NCI-H345 treated with DMSO at 0.1 percent for 48 hours (cell line): ENCODE data around the gene RTTN.

Experiments
- DNase-seq: peaks from one replicate; lab custom pipeline; 2025; ENCODE audit not compliant: unreplicated experiment; lab: John Stamatoyannopoulos, UW

The RTTN gene

DNA sequence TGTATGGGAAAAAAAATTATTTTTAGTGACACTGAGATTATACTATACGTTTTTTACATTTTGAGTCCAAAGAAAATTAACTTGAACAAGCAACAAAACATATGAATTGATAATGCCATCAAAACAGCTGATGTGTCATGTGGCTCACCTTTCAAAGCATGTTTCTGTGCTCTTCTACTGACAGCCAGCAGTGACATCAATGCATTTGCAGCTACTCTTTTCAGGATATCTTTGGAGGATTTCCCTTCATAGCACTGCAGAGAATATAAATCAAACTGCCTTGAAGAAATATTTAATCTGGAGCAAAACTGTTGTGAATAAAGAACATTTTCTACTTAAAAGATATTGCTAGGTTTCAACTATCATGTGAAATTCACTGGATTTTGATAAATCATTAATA is 174.8 kb downstream of the RTTN start:
- no peak for DNase-seq

DNA sequence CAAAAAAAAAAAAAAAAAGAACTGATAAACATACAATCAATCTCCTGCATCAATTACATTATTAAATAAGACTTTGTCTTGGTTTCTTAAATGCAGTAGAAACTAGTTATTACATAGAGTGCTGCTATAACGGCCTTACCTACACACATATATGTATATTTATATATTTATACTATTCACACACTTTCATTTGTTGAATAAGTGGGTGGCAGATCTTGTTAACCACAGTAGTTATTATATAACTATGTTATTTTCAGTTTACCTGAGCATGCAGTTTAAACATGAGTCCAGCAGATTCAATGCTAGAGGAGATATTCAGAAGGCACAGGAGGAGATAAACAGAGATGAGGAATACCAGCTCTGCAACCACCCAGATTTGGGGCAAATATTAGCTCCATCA is 176.3 kb downstream of the RTTN start:
- no peak for DNase-seq

DNA sequence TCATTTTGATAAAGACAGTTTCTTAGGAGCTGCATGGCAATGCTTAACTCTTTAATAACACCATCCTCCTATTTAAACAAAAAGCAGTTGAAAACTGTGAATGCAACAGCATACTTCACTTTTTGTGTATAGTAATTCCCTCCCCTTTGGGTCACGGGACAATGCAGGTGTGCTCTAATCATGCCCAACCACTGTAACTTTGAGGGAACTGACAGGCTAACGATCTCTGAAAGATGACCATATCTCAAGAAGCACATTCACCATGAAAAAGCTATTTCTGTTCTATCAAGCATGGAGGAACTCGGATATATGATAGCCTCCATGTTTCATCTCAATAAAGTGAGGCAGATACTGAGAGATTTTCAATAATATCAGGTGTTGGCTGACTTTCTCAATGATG is 176.8 kb downstream of the RTTN start:
- no peak for DNase-seq

DNA sequence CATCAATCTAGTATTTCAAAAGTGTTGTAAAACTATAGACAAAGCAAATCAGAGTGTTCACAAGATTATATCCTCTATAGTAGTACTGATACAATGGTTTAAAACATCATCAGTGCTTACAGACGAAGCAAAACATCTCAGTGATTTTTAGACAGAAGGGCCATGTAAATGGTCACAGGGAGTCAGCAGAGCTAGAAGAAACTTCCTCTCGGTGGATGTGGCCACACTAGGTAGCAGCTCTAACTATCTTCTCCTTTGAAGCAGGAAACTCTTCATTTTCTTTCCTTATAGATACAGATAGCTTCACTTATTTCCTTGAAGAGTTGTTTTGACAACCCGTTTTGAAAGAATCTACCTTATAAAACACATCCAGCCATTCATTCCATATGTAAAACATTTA is 177.4 kb downstream of the RTTN start:
- DNase-seq = no peak

DNA sequence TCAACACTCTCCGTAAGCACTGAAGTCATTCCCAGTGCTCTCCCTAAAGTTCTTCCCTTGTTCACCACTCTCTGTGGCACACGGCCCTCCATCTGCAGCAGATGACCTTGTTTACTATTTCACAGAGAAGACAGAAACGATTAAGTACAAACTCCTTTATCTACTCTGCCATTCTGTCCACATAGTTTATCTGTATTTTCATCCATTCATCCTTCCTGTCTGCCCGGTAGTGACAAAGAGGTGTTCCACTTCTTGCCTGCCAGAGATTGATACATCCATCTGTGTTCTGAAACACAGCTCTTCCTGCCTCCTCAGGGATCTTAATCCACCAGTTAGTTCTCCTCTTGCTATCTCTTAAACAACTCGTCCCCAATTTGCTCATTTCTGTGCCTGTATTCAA is 179.9 kb downstream of the RTTN start:
- DNase-seq = no peak

DNA sequence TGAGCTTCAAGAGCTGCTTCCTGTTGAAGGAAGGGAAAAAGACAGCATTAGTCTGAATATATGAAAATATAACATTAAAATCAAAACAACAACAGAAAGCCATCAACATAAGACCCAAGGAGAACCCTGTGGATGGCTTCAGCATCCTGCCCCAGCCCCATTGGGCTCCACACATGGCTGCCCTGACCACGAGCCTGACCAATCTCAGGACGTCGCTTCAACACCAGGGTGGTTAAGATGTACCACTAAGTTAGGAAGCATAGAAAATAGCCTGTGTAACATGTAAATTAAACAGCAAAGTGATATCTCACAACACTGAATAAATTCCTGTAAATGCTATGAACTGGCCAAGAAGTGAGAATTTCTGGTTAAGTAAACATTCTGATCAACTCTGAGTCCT is 180.7 kb downstream of the RTTN start:
- DNase-seq = no peak

DNA sequence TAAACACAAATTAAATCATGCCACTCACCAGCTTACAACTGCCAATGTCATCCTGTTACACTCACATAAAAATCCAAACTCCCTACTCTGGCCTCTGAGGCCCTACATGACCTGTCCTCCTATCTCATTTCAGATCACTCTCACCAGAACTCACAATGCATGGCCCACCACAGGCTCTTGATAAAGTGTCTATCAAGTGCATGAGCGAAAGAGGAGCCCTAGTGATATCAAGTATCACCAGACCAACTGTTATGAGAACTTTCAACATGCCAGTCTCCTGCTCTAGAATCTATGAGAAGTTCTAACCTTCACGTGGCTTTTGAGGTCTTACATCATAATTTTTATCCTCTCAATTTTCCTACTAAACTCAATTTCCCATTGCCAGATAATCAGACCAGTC is 181.4 kb downstream of the RTTN start:
- no peak for DNase-seq

DNA sequence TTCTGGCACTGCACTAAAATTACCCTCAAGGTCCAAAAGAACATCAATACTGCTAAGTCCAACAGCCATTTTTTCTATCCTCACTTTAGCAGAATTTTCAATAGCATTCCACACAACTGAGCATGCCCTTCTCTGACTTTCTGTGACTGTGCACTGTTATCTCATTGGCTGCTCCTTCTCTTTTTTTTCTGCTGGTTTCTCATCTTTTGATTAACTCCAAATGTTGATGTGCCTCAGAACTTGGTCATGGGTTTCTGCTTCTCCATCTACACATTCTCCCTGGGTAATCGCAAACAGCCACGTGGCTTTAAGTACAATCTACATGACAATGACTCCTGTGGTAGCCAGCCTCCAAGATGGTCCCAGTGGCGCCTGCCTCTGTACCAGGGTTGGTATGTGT is 182.9 kb downstream of the RTTN start:
- DNase-seq = no peak

DNA sequence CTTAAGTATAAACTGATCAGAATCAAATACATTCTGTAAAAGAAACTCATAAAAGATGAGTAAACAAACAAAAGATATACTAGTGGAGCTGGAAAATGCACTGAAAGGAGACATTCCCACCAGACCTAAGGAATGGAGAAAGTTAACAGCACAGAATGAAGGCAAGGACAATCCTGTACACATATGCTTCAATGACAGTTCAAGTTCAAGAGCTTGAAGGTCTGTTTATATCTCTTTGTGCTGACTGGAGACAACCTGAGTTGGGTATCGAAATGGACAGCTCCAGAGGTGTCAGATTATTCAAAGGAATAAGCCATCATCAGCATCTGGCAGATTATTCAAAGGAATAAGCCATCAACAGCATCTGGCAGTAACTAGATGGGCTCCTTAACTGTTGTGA is 184.0 kb downstream of the RTTN start:
- DNase-seq = no peak

DNA sequence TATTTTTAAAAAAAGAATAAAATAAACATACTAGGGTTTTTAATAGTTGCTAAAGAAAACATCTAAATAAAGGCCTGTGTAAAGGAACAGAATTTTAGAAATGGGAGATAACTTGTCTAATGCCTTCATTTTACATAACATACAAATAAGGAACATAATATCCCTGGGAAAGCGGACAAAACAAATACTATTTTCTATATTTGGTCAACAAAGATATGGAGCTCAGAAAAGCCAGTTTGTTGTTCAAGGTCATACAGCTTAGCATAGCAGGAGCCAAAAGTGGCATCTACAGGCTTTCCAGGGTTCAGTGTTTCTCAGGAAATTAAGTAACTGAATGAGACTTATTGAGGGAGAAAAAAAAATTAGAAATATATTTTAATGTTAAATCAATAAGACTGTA is 184.4 kb downstream of the RTTN start:
- DNase-seq = no peak

DNA sequence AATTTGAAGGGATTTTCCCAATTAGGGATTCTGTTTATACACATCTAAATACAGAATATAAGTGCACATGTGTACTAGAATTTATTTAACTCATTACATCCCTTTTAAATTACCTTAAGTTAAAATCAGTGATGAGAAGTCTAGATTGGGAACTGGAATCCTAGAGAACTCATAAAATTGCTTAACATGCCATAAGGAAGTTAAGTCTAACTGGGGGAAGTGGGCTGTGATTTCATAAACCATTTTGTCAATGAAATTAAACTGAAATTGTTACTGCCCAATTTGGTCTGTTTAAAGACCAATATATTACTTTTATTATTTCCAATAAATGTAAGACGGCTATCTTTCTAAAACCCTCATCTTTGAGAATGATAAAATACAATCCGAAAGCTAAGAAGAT is 185.5 kb downstream of the RTTN start:
- DNase-seq = no peak

DNA sequence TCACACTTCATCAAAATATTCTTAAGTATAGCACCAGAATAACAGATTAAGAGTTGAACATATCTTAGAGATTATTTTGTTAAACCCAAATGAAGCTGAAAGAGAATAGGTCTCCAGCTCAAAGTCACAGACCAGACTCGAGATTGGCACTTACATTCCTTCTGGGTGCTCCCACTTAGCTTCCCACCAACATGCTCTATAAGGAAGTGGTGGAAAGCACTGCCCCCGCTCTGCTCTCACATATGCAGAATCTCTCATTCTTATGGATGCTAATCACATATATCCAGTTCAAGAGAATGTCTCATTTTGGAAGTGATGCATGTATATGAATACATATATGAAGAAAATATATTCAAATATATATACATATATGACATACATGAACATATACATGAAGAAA is 186.4 kb downstream of the RTTN start:
- no peak for DNase-seq

DNA sequence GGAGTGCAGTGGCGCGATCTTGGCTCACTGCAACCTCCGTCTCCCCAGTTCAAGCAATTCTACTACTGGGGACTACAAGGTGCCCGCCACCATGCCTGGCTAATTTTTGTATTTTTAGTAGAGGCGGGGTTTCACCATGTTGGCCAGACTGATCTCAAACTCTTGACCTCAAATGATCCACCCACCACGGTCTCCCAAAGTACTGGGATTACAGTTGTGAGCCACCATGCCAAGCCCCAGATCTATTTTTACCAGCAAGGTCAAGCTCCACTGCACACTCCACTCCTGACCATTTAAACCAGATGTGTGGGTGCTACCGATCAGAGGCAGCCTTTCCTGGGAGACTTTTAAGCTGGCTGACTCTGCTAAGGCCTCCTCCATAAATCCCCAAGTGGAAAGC is 190.4 kb downstream of the RTTN start:
- no peak for DNase-seq

DNA sequence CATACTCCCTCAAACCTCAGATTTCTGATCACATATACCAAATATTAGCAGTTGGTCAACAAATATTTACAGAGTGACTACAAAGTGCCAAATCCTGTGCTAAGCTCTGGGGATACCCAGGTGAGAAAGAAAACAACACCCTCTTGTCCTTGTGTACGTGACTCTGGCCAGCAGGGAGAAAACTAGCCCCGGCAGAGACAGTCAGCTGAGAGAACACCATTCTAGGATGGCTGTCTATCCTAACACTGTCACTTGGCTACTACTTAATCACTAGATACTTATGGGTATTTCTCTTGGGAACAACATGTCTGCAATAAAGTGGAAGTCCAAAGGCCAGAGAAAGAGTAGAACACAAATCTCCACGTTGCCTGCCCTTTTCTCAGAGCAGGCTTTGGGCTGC is 199.9 kb downstream of the RTTN start:
- no peak for DNase-seq

DNA sequence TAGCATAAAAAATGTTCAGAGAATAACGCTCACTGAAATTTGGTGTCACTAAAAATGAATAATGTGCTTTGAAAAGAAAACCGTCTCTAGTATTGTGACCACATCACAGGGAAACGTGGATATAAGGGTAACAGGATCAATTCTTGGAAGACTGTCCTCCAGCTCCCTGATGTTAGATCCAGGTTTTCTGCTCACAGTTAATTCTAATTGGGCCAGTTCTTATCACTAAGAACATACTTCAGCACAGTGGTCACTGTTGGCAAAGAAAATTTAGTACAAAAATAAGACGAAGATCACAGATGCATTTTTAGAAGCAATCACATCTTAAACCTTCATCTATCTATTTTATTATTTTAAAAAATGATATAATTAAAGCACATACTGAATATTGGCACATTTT is 200.8 kb downstream of the RTTN start:
- no peak for DNase-seq

DNA sequence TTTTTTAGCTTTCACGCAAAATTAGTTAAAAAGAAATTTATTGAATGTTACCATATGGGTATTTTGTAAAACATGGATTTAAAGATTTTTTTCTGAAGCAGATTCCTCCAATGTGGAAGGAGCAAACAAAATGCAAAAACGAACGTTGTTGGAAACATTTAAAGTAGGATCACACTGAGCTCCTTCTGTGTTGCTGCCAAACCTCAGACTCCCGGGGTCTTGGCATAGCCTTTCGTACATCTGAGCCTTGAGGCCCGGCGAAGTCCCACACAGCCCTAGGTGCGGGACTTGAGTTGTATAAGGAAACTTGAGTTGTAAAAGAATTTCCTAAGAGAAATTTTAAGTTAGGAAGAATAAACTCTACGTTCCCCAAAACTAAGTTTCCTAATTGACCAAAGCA is 205.8 kb downstream of the RTTN start:
- no peak for DNase-seq

DNA sequence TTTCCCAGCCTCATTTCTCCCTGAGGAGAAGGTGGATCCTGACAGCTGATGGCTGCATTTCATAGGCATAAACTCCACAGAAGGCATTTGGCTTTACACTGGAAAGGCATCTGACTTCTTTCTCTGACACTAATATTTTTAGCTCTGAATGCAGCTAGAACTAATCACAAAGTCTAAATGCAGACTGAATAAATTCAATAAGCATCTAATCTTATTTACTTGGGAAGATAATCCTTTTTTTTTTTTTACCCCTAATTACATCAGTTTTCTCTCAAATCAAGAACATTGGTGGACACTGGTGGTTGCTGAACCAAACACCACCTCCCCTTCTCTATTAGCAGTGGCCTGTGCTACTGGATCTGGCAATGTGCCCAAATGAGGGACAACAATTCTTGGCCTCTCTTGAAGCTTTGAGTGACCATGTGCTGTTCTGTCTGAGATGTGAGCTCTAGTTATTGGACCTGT is 206.9 kb downstream of the RTTN start:
- no peak for DNase-seq

DNA sequence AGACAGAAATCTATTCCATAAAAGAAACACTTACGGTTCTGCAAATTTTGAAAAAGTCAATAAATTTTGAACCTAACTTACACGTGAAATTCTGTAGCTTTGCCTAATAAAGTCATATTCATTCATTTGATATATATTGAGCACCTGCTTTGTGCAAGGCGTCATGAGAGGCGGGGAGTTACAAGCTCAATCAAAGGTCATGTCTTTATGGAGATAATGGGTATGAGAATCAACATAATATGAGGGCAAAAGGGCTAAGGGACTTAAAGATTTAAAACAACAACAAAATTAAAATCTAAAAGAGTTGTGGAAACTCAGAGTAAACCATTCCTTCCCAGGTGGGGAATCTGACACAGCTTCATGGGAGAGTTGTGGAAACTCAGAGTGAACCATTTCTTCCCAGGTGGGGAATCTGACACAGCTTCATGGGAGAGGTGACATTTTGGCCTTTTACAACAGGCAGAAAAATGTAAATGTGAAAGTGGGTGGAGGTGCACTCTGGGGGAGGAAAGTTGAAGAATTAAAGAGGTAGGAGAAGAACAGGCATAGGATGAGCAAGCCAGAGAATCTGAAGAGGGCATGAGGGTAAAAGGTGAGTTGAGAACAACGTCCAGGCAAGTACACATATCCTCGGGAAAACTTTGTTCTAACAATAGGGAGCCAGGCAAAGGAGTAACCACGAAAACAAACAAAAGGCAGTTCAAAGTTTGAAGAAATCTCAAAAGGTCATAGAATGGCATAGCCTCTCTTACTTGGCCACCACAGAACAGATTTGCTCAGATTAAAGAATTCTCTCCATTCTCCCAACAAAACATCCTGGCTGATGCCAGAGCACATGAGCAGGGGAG is 208.3 kb downstream of the RTTN start:
- no peak for DNase-seq

DNA sequence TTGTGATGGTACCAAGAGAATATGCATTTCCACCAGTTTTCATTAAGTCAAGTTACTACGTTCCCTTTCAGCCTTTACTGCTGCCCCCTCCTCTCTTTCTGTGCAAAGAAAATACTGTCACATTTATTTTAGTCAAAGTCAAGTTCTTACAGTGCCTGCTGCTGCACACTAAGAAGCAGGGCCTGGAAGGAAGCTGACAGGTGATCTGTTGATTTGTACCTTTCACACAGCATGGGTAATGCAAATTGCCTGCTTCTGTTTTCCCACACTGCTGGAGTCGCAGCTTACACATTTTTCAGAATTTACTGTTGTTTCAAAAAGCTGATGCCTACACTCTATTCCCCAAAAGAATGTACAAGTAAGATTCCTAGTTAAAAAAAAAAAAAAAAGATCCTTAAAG is 209.1 kb downstream of the RTTN start:
- DNase-seq = no peak

DNA sequence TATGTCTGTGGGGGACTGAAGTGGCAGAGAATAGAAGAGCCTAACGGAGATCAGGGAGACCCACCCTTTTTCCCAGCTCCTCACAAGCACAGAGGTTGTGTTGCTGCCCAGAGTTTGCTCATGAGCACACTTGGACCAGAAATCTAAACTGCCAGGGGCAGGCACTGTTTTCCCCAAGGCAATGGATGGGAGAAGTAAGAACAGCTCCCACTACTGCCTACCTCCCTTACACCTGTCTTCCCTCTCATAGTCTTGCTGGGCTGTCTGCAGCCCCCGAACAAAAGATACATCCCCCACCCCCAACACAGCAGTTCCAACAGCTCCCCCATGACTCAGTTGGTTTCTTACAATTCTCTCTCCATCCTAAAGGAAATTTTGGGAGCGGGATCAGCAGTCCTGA is 209.7 kb downstream of the RTTN start:
- no peak for DNase-seq

DNA sequence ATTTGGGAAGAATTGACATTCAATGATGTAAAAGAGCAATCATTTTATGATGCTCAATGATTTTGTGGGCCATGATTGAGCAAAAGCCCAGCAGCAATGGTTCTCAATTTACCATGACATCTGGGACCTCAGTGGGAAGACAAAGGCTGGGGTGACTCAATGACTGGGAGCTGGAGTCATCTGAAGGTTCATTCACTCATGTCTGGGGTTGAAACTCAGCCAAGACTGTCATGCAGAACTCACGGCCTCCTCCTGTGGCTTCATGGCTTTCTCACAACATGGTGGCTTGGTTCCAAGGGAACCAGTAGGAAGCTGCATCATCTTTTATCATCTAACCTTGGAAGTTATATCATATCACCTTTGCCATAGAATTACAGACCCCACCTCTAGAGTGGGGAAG is 212.7 kb downstream of the RTTN start:
- DNase-seq = no peak

DNA sequence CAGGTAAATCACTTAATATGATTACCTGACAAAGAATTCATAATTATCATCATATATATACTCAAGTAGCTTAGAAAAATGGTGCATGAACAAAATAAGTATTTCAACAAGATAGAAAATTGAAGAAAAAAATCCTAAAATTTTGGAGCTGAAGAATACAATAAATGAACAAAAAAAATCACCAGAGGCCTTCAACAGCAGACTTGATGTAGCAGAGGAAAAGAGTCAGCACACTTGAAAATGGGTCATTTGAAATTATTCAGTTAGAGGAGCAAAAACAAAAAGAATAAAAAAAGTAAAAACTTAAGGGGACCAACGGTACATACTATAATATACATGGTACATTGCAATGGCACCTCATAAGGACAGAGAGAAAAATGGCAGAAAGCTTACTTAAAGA is 217.6 kb downstream of the RTTN start:
- no peak for DNase-seq

DNA sequence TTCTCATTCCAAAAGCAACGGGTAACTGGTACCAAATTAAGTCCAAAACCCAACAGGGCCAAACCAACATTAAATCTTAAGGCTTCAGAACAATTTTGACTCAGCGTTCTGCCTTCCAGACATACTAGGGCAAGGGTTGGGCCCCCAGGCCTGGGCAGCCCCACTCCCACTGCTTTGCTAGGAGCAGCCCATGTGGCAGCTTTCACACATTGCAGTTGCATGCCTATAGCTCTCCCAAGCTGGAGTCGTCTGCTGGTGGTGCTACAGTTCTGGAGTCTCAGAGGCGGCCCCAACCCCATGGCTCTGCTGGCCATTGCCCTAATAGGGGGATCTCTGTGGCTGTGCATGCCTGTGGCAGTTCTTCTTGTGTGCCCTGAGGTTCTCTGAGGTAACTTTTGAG is 220.2 kb downstream of the RTTN start:
- no peak for DNase-seq
